Cerebellar cortex (tissue), 1 donor: ENCODE results near the gene CLMP.
A peak's percentile ranks its signal among the peaks of the same experiment; 100 is the strongest.

Source experiments
- DNase-seq: peaks from one replicate; pipeline ENCODE4 v3.0.0-alpha.2; 2015; ENCODE audit warnings: low spot score

The CLMP gene

DNA sequence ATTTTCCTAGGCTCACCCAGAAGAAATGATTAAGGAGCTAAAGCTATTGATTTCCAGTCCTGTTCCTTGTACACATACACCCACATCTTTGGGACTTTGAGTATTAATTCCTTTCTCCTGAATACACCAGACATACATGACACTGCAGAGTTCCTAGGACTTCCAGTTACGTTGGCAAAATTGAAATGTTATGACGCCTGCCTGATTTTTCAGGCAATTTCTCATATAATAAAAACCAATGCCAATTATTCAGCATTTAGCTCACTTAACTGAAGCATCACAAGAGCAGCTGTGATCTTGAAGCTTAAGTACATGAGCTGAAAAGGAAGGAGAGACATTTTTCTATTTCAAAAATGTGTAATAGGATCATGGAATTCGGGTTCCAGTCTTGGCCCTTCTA is 4.5 kb downstream of the CLMP start:
- DNase-seq = no peak

DNA sequence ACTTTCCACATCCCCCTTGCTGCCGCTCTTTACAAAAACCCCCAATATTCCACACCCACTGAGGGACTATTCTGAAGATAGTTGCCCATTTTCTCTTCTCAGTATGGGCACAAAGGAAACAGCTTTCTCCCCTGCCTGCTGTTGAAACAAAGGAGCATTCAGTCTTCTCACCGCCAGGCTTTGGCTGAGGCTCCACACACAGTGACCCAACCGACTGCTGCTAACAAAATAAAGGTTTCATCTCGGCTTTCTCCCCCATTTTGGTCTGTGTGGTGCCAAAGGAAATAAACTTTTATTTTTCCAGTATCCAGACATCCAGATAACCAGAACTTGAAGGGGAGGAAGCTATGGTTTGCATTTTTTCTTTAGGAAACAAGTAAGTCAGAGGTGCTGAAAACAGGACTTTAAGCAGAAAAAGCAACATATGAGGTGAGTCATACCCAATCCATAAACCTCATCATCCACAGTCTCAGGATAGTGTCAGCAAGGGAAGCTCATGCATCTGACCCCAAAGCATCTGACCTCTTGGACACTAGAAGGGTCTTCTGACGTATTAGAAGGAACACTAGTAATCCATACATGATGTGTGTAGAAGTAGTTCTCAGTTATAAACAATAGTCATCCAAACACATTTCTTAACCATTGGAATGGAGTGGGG is 6.4 kb downstream of the CLMP start:
- DNase-seq = peak; percentile 55

DNA sequence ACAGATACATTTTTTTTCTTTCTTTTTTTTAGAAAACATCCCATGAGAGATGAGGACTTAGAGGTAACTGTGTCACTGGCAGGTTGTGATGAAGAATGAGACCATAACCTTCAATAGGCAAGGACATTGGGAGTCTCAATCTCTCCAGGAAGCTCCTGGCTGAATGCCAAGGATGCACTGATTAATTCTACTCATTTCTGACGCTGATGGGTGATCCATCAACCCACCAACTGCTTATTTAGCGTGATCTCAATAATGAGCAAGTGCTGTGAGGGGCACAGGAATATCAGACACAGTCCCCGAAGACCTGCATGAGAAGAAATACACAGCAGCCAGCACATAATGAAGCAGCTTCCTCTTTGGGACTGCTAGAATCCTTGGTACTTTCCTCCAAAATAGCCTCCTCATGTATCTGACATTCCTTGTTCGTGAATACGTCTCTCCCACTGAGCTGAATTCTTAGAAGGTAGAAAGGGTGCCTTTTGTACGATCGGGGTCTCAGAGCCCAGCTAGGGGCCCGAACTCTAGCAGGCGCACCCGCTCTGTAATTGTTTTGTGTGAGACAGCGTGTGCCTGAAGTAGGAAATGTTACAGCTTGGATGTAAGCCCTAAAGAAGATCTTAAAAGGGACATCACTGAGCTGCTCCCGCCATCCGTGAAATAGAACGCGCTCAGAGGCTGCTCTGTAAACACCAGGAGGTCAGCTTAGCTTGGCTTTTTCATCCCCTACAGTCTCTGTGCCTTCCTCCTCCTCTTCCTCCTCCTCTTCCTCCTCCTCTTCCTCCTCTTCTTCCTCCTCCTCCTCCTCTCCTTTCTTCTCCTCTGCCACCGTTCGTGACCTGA is 7.2 kb downstream of the CLMP start:
- peak; percentile 51 for DNase-seq

DNA sequence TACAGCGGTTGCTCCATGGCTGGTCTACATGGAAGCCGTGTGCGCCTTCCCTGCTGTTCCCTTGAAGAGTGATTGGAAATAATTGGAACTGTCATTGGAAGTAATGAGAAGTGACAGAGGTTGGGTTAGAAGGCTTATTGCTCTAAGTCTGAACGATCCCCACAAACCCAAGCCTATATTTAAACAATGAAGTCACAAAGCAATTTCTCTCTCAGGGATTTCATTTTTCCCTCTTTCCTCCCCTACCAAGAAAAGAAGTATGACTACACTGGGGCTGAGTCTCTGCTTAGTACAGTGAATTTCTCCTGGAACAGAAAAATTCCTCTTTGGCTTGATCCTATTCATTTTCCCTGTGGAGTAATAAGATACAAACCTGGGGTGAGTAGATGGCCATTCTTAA is 7.8 kb downstream of the CLMP start:
- DNase-seq = no peak

DNA sequence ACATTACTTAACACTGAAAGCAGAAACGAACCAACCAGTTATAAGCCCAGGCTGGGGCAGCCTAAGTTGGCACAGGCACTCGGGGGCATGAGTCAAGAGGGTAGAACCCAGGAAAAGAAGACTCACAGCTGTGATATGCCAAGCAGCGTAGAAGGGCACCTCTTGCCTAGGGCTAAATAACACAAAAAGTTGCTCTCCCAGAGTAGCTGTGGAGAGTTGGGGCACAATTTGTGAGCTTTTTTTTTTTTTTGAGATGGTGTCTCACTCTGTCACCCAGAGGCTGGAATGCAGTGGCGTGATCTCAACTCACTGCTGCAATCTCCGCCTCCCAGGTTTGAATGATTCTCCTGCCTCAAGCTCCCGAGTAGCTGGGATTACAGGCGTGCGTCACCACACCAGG is 8.8 kb downstream of the CLMP start:
- DNase-seq = no peak

DNA sequence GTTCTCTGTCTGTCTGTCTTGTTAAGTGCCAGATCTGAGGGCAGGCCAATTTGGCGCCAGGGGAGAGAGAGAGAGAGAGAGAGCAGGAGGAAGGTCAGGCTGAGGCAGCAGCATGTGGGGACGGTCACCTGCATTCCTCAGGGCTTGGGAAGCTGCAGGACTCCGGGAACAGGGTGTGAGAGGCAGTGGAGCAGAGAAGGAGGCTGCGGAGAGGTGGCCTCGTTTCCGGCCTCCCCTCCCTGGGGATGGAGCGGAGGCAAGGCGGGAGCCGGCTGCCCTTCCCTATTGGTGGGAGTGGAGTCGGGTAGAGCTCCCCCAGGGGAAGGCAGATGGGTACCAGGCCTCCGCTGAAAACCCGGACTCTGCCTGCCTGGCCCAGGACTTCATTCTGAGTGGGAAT is 9.7 kb downstream of the CLMP start:
- no peak for DNase-seq

DNA sequence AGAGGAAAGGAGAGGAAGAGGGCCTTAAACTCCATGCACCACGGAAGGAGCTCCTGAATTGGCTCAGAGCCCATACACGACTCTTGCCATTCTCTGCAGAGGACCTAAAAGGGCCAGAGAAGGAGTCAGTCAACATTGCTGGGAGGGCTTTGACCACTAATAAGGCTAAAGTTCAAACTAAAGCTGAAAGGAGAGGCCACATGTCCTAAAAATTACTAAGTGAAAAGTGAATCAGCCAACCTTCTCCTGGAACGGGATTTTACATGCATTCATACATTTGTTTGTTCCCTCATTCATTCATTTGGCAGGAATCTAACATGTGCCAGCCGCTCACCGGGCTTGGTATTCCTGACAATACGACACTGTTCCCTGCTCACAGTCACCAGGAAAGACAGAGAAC is 10.5 kb downstream of the CLMP start:
- DNase-seq = no peak

DNA sequence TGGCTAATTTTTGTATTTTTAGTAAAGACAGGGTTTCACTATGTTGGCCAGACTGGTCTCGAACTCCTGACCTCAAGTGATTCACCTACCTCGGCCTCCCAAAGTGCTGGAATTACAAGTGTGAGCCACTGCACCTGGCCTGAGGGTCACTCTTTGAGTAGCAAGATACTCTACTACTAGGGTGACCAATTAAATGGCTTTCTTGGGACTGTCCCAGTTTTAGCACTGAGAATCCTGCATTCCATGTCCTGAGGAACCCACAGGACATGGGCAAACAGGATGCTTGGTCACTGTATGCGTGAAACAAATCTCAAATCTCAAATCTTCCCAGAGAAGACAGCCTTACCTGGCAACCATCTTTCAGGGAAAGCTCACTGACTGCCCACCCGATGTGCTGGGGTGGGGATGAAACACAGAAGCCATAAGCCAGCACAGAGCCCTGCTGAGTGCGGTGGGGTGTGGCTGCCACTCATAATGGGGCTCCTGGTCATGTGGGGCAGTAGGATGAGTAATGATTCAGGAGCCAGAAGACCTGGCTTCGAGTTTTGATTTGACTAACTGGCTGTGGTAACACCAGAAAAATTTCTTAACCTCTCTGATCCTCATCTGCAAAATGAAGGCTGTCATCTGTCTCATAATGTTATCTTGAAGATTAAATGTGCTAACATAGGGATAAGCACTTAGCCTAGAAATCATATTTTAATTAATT is 11.5 kb downstream of the CLMP start:
- DNase-seq = no peak

DNA sequence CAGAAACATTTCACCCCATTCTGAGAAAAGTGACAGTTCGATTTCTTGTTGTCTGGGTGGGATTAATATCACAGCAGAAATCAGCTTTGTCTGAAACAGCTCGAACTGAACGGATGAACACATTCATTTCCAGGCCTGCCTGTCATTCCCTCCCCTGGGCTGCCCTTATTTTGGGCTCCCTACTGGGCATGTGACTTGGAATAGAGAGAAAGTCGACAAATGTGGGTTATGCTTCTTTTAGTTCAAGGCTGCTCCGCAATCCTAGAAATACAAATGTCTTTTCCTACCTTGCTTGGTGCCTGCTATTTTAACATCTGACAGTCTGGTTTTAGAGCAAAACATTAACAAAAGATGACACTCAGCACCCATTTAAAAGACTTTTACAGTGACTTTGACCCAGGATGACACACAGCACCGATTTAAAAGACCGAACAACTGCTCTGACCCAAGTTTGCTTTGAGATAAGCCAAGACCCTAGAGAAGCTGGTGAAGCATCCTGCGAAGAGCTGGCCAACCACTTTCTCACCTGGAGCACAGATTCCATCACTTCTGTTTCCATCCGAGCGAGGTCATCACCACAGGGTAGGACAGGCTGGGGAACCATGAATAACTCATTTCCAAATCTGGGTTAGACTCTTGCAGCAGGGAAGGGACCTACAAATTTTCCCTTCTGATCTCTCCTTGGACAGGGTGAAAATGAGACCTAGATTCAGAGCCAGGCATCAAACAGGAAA is 13.1 kb downstream of the CLMP start:
- DNase-seq = no peak

DNA sequence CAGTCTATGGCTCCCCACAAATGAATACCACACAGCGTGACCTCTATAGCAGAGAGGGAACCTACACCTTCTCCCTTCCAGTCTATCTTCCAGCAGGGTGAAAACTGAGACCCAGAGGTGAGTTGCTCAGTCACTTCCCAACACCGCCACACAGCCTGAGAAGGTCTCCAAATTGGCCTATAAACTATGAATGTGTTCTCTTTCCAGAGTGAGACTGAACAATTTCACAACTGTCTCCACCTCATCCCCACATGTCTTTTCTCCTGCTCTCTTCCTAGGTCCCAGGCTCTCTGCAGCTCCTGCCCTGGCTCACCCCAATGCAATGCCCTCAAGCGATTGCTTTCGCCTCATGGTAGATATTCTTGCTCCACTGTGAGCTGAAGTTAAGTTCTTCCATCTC is 14.0 kb downstream of the CLMP start:
- DNase-seq = no peak

DNA sequence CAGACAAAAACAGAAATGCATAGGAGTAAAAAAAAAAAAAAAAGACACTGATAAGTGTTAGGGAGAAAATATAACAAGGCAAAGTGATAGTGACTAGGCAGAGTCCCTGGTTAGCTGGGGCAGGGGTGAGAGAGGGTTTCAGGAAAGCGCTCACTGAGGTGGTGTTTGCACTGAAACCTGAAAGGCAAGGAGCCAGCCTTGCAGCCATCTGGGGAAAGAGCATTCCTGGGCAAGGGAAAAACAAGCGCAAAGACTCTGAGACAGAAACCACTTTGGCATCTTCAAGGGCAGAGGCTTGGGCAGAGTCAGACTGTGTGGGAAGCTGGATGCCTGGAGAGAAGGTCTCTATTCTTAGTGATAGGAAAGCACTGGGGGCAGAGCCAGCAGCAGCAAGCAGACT is 14.5 kb downstream of the CLMP start:
- DNase-seq = no peak

DNA sequence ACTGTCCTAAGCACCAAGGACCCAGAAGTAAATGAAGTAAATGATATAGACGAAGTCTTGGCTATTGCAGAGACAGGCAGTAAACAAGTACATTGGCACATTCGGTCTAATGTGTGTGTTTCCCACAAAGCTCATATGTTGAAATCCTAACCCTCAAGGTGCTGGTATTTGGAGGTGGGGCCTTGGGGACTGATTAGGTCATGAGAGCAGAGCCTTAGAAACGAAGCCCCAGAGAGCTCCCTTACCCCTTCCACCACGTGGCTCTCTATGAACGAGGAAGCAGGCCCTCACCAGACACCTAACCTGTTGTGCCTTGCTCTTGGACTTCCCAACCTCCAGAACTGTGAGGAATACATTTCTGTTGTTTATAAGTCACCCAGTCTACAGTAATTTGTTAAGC is 14.9 kb downstream of the CLMP start:
- no peak for DNase-seq

DNA sequence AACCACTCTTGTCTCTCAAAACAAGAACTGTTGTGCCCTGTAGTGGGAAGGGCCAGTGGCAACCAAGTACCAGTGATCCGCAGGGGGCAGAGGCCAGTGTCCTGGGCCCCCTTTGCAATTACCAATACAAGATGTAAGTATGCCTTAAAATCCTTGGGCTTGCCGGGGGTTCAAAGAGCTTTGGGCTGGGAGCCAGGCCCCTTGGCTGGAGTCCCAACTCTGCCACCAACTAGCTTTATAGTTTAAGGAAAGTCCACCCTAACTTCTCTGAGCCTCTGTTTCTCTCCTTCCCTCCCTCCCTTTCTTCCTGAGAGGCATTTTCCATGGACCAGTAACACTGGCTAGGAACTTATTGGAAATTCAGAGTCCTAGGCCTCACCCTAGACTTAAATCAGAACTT is 15.5 kb downstream of the CLMP start:
- DNase-seq = no peak

DNA sequence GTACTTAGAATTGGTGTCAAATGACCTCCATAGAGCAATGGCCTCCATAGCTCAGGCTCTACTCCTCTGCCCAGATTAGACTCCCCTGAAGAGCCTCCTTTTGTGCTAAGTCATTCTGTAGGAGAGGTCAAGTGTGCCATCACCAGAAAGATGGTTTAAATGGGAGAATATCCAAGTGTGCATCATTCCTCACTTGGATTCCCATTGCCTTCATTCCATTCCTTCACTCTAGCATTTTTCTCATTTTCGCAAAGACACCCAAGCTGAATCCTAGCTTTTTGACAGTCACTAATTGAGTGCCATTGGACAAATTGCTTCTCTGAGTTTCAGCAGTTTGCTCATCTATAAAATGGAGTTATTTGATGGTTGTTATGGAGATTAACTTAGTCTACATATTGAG is 16.9 kb downstream of the CLMP start:
- DNase-seq = no peak

DNA sequence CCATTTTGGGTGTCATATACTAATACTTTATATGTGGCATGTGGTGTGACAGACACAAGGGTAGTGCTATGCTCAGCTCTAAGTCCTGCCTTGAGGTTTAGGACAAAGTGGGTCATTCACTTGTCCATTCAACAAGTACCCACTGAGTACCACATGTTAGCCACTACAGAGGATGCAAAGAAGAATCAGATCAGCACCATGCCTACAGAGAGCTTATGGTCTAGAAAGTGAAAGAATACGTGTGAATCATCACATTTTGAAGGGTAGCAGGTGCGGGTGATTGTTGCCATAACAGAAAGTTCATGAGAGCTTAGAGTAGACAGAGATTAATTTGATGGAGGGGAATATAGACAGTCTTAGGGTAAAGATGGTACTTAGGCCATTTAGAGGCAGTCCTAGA is 18.3 kb downstream of the CLMP start:
- DNase-seq = no peak

DNA sequence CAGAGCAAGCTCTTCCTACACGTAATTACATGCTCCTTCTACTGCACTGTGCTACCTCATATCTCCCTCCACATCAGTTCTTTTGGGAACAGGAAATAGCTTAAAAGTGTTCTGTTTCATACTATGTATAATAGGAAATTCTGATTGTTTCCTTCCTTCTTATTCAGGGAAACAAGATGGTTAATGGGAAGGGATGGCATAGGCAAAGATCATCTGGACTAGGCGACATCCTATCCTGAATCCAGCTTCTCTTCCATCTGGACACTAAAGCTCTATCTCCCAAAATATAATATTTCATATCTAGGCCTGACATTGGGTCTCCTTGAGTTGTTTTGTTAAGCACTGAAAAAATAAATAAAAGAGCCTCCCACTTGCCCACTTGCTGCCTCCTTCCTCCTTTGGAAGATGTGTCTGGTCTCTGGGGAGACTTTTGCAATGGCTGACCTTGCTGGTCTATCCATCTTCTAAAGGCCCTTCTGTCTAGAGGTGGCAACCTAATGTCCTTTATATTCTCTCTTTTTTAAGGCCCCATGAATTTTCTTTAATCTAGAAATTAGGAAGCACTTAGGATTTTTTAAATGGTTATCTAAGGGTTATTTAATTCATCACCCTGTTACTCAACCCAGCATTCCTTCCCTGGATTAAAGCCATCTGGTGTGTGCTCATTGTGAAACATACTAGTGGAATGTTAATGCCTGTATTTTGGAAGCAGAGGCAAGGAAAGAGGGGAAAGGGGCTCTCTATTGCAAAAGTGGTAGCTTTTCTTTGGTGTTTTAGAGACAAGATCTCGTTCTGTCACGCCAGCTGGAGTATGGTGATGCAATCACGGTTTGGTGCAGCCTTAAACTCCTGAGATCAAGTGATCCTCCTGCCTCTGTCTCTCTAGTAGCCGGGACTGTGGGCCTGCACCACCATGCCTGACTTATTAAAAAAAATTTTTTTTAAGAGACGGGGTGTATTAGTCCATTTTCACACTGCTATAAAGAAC is 20.6 kb downstream of the CLMP start:
- DNase-seq = no peak

DNA sequence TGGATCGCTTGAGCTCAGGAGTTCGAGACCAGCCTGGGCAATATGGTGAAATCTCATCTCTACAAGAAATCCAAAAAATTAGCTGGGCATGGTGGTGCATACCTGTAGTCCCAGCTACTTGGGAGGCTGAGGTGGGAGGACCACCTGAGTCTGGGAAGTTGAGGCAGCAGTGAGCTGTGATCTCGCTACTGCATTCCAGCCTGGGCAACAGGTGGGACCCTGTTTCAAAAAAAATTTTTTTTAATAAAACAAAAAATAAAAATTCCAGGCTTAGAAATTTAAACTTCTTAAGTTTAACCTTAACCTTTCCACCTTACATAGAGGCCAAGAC is 21.2 kb downstream of the CLMP start:
- DNase-seq = no peak

DNA sequence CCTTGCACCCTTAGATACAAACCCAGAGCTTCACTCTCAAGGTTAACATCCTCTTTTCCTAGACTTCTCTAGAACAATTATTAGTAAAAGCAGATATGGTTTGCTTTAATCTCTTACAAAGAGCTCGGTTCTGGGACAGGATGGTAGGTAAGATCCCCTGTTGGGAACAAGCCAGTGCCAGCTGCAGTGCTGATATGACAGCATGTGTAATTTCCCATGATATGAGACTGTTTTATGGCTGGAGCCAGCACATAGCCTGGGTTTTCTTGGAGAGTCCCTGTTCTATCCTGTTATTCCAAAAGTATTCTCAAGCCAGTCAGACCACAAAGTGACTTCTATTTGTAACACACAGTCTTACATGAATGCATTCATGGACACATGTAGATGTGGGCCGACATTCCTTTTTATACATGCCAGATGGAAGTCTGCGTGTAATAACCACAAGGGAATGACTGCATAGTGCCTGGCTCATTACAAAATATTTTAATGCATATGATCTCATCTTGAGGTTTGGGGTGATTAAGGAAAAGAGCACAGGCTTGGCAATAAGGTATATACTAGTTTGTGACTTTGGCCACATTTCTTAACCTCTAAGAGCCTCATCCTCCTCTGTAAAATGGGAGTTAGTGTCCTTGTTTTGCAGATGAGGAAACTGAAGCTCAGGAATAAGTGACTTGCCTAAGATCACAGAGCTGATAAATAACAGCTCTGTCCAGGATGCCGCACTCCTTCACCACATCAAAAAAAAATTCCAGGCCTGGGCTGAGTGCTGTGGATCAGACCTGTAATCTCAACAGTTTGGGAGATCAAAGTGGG is 21.8 kb downstream of the CLMP start:
- DNase-seq = no peak

DNA sequence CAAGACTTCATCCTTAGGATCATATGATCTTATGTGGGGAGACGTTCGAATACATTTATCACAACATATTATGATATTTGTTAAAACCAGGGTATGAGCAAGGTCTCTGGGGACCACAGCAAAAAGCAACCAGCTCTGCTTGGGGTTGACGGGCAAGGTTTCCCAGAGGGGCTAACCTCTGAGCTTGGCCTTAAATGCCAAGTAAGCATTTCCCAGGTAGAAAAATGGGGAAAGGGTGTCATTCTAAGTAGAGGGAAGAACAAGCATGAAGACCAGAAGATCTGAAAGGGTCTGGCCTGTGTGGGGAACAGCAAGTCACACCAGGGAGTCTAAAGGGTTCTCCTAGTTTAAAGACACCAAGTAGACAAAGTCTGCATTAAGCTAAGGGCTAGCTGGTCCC is 24.1 kb downstream of the CLMP start:
- no peak for DNase-seq

DNA sequence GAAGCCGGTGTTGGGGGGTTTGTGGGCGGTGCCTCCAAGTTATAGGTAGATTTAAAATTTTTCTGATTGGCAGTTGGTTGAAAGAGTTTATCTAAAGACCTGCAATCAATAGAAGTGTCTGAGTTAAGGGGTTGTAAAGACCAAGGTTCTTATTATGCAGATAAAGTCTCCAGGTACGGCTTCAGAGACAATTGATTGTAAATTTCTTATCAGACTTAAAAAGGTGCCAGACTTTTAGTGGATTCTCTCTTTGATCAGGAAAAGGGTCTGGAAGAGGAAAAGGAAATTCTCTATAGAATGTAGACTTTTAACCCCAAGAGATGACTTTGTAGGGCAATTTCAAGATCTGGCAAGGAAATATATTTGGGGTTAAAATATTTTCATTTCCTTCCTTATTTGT is 25.2 kb downstream of the CLMP start:
- DNase-seq = no peak
